Stimulated activated CD4-positive, alpha-beta T cell treated with anti-CD3 and anti-CD28 coated beads, TNF-alpha, amount 100 ng/mL, for 24 hours (primary cell): ENCODE results near the gene CACTIN.
"Not testable (repeated sequence)": the region's sequence is repeated elsewhere in the genome, so short reads cannot be mapped to it uniquely, and the experiment has no call there.

Experiments
- DNase-seq, 3 experiments: peaks; one replicate each; pipeline ENCODE4 v3.0.0-alpha.2; 2020; ENCODE audit warnings: low read depth in 3 of 3

The CACTIN gene

GRCh38 chr19:3590991-3591659 is 35.5 kb downstream of the CACTIN start:
- DNase-seq: no peak

DNA sequence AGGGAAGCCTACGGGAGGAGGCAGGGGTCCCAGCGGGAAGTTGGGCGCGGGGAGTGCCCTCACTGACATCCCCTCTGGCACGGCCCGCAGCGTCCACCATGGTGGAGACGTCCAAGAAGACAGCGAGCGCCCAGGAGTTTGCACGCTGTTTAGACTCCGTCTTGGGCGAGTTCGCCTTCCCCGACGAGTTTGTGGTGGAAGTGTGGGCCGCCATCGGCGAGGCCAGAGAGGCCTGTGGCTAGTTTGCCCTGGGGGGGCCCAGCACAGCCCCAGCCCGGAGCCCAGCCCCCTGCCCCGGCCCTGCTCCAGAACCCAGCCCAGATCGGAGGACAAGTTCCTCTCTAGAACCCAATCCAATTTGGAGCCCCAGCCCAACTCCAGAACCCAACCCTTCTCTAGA is 36.6 kb downstream of the CACTIN start:
- DNase-seq: no peak

DNA sequence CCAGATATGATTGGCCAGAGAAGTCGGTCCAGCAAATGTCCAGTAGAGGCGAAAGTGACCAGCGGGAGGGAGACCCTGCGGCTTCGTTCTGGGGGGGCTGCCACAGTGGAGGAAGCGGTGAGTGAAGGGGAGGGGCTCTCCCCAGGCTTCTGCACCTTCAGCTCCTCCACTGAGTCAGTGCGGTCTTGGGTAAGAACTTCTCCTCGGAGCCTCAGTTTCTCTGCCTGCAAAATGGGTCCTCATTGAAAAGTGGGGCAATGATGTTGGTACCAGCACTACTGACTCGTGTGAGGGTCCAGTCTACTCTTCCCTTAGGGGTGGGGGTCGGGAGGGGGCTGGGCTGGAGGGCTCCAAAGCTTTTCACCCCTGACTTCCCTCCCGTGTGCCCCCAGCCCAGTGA is 37.2 kb downstream of the CACTIN start:
- no peak for DNase-seq

DNA sequence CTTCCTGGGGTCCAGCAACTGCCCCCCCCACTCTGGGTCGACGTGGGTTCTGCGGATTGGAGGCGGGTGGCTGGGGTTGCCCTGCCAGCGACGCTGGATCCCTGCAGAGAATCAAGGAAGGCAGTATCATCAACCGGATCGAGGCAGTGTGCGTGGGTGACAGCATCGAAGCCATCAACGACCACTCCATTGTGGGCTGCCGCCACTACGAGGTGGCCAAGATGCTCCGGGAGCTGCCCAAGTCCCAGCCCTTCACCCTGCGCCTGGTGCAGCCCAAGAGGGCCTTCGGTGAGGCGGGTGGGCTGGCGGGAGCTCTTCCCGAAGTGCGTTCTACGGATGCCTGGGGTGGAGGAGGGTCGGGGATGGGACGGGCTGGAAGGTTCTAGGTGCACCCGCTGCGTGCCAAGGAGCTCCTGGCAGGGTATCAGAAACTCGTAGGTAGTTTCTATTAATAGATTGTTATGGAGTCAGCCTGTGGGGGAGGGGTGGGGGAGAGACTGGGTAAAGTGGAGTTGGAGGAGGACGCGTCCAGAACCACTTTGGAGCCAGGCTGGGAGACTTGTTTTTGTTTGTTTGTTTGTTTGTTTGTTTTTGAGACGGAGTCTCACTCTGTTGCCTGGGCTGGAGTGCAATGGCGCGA is 39.8 kb downstream of the CACTIN start:
- DNase-seq: no peak

GRCh38 chr19:3586127-3586626 is 40.4 kb downstream of the CACTIN start:
- DNase-seq: no peak

- no peak for DNase-seq
These were observed 41.1 kb downstream of the CACTIN start, which contains the start of gene GIPC3 for GRCh38 chr19:3585301-3586126. Gene GIPC3, plus strand, starts transcription at chr19:3585478. Its CDS starts 120 bp downstream, at chr19:3585598.

DNA sequence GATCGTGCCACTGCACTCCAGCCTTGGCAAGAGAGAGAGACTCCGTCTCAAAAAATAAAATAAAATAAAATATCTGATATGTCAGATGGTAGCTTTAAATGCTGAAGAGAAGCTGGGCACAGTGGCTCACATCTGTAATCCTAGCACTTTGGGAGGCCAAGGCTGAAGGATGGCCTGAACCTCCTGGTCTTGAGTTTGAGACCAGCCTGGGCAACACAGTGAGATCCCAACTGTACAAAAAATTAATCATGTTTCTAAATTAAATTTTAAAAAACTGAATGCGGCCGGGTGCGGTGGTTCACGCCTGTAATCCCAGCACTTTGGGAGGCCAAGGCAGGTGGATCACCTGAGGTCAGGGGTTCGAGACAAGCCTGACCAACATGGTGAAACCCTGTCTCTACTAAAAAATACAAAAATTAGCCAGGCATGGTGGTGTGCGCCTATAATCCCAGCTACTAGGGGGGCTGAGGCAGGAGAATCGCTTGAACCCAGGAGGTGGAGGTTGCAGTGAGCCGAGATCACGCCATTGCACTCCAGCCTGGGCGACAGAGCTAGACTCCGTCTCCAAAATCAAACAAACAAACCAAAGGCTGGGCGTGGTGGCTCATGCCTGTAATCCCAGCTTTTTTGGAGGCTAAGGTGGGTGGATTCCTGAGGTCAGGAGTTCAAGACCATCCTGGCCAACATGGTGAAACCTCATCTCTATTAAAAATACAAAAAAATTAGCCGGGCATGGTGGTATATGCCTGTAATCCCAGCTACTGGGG is 42.4 kb downstream of the CACTIN start:
- DNase-seq: not testable (repeated sequence)

DNA sequence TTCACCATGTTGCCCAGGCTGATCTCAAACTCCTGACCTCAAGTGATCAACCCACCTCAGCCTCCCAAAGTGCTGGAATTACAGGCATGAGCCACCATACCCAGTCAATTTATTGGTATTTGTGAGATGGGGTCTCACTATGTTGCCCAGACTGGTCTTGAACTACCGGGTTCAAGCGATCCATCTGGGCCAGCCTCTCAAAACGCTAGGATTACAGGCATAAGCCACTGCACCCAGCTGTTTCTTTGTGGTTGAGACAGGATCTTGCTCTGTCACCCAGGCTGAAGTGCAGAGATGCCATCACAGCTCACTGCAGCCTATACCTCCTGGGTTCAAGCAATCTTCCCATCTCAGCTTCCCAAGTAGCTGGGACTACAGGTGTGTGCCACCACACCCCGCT is 44.8 kb downstream of the CACTIN start:
- not testable (repeated sequence) for DNase-seq

DNA sequence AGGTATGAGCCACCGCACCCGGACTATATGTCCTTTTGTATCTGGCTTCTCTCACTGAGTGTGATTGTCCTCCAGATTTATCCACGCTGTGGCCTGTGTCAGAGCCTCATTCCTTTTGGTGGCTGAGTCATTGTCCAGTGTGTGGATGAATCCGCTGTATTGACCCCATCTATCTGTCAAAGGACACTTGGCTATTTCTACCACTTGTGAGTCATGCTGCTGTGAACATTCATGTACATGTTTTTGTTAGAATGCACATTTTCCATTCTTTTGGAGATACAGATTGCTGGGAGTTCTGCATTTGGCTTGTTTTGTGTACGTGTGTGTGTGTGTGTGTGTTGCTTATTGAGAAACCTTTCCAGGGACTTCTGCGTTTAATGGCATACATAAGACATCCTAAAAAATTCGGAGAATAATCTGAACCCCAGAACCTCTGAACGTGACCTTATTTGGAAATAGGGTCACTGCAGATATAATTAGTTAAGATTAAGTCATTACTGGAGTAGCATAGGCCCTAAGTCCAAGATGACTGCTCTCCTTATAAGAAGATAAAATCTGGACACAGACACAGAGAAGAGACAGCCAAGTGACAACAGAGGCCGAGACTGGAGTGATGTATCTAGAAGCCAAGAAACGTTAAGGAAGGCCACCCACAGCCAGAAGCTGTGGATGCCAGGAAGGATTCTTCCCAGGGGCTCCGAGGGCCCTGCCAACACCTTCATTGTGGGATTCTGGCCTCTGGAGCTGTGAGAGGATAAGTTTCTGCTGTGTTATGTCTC is 46.2 kb downstream of the CACTIN start:
- no peak for DNase-seq

- no peak for DNase-seq
These were observed 48.2 kb downstream of the CACTIN start for GRCh38 chr19:3578390-3578789.

DNA sequence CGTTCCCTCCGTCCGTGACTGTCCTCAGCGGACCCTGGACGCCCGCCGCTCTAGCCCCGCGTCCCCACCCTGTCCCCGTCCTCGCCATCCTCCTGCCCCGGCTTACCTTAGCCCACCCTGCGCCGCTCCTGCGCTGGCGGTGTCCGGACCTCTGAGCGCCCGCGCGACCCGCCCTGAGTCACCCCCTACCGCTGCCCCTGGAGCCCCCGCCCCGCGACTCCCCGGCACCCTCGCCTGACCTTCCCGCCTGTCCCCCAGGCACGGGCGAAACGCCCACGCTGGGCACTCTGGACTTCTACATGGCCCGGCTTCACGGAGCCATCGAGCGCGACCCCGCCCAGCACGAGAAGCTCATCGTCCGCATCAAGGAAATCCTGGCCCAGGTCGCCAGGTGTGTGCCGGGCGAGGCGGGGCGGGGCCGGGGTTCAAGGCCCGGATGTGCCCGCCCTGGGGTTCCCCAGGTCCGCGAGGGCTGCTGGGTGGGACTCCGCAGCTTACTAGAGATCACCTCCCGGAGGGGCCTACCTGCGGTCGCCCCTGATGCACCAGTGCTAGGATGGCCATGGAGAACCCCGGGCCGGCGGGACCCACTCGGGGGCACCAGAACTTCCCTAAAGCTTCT is 48.8 kb downstream of the CACTIN start:
- no peak for DNase-seq

DNA sequence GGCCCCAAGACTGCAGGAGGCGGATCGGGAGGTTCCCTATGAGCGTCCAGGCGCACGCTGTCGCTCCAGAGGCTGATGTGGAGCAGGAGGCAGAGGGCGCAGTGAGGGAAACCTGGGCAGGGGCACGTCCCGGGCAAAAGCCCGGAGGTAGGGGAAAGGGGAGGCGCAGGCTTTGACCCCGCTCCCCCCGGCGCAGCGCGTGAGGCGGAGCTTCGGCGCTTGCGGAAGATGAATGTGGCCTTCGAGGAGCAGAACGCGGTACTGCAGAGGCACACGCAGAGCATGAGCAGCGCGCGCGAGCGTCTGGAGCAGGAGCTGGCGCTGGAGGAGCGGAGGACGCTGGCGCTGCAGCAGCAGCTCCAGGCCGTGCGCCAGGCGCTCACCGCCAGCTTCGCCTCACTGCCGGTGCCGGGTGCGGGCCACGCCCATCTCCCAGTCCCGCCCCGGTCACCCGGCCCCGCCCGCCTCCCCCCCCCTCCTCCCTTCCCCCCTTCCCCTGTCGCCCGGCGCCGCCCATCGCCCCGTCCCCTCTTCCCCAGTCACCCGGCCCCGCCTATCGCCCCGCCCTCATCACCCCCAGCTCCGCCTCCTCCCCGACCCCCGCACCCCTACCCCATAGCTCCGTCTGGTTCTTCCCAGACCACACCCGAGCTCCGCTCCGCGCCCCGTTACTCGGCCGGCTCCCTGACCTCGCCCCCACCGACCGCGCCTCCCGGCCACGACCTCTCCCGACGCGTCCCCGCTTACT is 49.7 kb downstream of the CACTIN start:
- DNase-seq: no peak

GRCh38 chr19:3575949-3576673 is 50.5 kb downstream of the CACTIN start:
- no peak for DNase-seq

DNA sequence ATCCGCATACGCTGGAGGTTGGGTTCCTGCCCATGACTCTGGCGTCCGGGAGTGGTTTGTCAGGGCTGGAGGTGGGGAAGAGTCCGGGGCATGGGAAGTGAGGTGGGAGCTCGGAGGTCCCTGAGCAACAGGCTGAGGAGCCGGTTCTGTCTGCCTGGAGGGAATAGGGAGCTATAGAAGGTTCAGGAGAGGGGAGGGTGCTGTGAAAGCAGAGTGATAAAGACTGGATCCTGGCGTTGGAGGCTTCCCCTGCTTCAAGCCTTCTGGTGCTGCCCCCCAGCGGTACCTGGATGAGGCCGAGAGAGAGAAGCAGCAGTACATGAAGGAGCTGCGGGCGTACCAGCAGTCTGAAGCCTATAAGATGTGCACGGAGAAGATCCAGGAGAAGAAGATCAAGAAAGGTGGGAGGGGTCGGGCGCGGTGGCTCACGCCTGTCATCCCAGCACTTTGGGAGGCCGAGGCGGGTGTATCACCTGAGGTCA is 51.3 kb downstream of the CACTIN start:
- no peak for DNase-seq

DNA sequence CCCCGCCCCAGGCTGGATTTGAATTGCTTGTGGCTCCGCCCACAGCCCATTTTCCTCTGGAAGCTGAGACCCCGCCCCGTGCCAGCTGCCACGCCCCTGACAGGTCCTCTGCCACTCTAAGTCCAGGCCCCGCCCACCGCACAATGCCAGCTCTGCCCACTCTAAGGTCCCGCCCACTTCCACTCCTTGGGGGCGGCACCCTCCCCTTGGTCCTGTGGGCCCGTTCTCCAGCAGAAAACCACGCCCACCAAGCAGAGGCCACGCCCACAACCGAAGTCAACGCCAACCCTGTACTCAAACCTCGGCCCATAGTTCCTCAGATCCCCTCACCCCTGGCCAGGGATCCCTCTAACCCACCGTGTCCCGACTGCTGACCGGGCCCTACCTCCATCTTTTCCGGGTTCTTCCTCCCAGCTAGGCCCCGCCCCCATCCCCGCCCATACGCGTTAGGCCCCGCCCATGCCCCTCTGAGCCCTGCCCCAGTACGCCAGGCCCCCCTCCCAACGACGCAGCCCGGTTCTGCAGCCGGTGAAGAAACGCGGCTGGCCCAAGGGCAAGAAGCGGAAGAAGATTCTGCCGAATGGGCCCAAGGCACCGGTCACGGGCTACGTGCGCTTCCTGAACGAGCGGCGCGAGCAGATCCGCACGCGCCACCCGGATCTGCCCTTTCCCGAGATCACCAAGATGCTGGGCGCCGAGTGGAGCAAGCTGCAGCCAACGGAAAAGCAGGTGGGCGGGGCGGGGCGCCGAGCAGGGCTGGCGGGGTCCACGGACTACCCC is 52.5 kb downstream of the CACTIN start:
- DNase-seq: peak; percentile 60 to 91 (median 67)

DNA sequence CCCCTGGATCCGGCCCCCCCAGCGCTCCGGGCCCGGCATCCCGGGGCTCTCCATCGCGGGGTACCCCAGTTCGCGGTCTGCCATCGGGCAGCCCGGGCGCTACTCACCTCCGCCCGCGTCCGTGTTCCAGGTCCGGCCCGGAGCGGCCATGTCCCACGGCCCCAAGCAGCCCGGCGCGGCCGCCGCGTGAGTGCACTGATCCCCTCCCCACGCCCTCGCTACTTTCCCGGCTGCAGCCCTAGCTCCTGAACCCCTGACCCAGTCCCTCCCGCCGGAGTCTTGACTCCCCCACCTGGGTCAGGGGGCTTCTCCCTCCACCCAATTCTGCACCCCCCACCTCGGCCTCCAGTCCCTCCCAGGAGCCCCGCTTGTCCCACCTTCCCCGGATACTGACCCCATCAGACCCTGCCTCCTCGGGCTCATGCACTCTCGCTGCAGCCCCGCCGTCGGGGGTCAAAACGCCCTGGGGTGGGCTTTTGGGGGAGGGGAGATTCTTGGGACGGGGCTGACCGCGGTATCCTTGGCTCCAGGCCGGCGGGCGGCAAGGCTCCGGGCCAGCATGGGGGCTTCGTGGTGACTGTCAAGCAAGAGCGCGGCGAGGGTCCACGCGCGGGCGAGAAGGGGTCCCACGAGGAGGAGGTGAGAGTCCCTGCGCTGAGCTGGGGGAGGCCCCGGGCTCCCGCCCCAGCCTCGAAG is 53.3 kb downstream of the CACTIN start:
- no peak for DNase-seq

GRCh38 chr19:3572855-3573161 is 53.8 kb downstream of the CACTIN start, which contains the start of gene HMG20B:
Gene HMG20B, plus strand, starts transcription at chr19:3572944. Its CDS starts 366 bp downstream, at chr19:3573310.
- DNase-seq: no peak
